ENCODE results near the gene DCLK1.

Gene DCLK1

DNA sequence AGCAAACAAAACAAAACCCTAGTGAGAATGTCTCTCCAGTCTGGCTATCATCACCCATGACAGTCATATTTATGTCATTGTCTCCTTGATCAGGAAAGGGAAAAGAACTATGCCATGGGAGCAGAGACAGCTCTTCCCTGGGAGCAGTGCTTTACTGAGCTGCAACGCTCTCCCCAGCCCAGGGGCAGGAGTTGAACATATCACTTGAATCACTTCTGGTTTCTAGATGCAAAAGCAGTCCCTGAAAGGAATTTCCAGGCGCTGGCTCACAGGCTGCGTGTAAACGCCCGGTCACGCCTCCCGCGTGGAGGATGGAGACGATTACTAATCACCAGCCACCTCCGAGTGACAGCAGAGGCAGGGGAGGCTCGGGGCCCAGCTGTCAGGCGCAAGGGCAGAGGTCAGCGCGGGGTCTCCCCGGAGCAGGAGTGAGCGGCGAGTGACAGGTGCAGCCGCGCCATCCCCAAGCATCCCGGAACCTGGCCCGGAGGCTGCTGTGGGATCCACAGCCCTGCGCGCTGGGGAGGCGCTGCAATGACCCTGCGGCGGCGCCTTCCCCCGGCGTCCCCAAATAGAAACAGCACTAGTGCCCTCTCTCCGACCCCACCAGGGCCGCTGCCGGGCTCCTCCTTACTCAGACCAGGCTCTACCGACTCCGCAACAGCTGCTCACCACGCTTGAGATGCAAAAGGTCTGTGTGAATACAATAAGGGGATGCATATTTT lies 23.5 kb upstream of the DCLK1 start:
- no peak for TF ChIP-seq SIN3A (IDR thresholded peaks at IDR 0.05; ENCODE audit: borderline replicate concordance, insufficient read depth, low read length)
- TF ChIP-seq, protein P1, sequence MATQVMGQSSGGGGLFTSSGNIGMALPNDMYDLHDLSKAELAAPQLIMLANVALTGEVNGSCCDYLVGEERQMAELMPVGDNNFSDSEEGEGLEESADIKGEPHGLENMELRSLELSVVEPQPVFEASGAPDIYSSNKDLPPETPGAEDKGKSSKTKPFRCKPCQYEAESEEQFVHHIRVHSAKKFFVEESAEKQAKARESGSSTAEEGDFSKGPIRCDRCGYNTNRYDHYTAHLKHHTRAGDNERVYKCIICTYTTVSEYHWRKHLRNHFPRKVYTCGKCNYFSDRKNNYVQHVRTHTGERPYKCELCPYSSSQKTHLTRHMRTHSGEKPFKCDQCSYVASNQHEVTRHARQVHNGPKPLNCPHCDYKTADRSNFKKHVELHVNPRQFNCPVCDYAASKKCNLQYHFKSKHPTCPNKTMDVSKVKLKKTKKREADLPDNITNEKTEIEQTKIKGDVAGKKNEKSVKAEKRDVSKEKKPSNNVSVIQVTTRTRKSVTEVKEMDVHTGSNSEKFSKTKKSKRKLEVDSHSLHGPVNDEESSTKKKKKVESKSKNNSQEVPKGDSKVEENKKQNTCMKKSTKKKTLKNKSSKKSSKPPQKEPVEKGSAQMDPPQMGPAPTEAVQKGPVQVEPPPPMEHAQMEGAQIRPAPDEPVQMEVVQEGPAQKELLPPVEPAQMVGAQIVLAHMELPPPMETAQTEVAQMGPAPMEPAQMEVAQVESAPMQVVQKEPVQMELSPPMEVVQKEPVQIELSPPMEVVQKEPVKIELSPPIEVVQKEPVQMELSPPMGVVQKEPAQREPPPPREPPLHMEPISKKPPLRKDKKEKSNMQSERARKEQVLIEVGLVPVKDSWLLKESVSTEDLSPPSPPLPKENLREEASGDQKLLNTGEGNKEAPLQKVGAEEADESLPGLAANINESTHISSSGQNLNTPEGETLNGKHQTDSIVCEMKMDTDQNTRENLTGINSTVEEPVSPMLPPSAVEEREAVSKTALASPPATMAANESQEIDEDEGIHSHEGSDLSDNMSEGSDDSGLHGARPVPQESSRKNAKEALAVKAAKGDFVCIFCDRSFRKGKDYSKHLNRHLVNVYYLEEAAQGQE (IDR thresholded peaks at IDR 0.05; ENCODE audit: insufficient read depth in 1 of 2, low read depth in 2 of 2, low read length in 2 of 2) = no peak
- TF ChIP-seq TAF1 (IDR thresholded peaks at IDR 0.05; ENCODE audit: borderline replicate concordance, insufficient read depth, low read length) = no peak
- no peak for TF ChIP-seq FOXP2 (optimal IDR thresholded peaks at IDR 0.05; ENCODE audit: borderline replicate concordance, extremely low read depth, extremely low read length, insufficient read depth)
- TF ChIP-seq POLR2AphosphoS5 (IDR thresholded peaks at IDR 0.05; ENCODE audit: low read depth, low read length) = no peak

DNA sequence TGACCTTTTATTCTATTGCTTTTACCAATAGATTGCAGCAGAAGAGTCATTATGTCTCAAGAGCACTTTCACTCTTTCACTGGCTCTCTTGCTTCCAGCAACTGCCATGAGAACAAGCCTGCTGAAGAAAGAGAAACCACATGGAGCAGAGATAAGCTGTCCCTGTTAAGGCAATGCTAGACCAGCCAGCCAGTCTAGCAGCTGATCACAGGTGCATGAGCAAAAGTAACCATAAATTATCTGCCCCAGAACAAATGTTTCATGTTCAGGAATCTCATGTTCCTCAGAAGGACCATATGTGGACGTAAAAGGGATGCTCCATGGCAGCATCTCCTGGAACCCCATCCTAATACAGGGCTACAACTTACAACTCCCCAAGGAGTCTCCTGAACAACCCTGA lies 20.4 kb upstream of the DCLK1 start:
- TF ChIP-seq TAF1 (IDR thresholded peaks at IDR 0.05; ENCODE audit: borderline replicate concordance, insufficient read depth, low read length) = no peak
- TF ChIP-seq SIN3A (IDR thresholded peaks at IDR 0.05; ENCODE audit: borderline replicate concordance, insufficient read depth, low read length) = no peak
- TF ChIP-seq, protein P1 (IDR thresholded peaks at IDR 0.05; ENCODE audit: insufficient read depth in 1 of 2, low read depth in 2 of 2, low read length in 2 of 2) = no peak
- no peak for TF ChIP-seq FOXP2 (optimal IDR thresholded peaks at IDR 0.05; ENCODE audit: borderline replicate concordance, extremely low read depth, extremely low read length, insufficient read depth)

DNA sequence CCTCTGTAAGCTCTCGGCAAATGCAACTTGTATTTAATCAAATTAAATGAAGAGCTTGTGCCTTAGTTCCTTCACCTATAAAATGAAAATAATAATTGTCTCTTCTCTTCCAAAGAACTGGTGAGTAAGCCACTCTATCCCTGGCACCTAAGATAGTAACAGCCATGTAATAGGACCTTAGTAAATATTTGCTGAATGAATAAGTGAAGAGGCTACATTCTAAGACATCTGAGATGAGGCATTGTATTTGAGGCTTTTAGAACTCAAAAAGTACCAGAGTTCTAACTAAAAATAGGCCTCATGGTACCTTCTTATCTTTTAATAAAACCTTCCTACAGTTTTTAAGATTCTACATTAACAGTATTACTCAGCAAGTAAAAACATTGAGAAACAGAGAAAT lies 17.3 kb upstream of the DCLK1 start:
- TF ChIP-seq FOXP2 (optimal IDR thresholded peaks at IDR 0.05; ENCODE audit: borderline replicate concordance, extremely low read depth, extremely low read length, insufficient read depth) = no peak
- no peak for TF ChIP-seq POLR2AphosphoS5 (IDR thresholded peaks at IDR 0.05; ENCODE audit: low read depth, low read length)

DNA sequence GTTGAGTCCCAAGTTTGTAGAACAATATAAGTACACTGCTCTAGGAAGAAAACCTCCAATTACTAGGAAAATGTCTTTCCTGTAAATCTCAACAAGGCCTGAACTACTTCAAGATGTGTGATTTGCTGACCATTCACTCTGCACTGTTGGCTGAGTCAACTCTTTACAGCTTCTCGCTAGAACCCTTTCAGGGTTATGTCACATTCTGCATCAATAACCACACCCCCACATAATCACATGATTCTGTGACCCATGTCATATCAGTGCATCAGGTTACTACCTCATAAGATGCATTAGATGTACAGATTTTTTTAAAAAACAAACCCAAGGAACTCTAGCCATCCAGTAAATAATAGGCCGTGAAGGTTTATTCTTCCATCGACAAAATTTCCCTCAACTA lies 16.1 kb upstream of the DCLK1 start:
- no peak for TF ChIP-seq SIN3A (IDR thresholded peaks at IDR 0.05; ENCODE audit: borderline replicate concordance, insufficient read depth, low read length)
- no peak for TF ChIP-seq TAF1 (IDR thresholded peaks at IDR 0.05; ENCODE audit: borderline replicate concordance, insufficient read depth, low read length)
- TF ChIP-seq FOXP2 (optimal IDR thresholded peaks at IDR 0.05; ENCODE audit: borderline replicate concordance, extremely low read depth, extremely low read length, insufficient read depth) = no peak
- TF ChIP-seq, protein P1 (IDR thresholded peaks at IDR 0.05; ENCODE audit: insufficient read depth in 1 of 2, low read depth in 2 of 2, low read length in 2 of 2) = no peak
- TF ChIP-seq POLR2AphosphoS5 (IDR thresholded peaks at IDR 0.05; ENCODE audit: low read depth, low read length) = no peak

DNA sequence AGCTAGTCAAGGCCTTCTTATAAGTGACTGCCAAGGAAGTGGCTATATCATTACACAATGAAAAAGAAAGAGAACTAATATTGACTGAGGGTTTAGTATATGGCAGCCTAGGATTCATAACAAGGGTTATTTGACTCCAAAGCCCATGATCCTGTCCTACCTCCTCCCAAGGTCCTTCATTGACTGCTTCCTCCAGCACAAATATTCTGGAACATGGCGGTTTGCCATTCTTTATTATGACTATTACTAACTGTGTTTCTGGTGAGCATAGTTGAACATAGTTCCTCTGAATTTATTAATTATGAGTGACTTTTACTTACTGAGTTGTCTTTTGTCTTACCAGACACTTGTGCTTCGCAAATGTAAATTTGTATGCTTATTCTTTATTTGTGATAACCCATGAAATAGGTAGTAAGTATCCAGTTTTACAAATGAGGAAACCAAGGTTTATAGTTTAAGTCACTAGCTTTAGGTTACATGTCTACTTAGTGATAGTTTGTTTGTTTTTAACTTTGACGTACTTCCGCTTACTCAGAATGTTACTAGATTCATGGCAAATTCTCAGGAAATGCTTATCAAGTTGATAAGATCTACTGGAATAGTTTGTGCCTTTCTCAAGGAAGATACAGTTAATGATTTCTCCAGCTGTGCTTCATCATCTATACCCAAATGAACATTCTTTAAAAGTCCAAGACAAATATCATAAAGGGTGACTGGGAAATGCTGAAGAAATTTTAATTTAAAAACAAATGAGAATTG lies 15.5 kb upstream of the DCLK1 start:
- TF ChIP-seq POLR2AphosphoS5 (IDR thresholded peaks at IDR 0.05; ENCODE audit: low read depth, low read length) = no peak

DNA sequence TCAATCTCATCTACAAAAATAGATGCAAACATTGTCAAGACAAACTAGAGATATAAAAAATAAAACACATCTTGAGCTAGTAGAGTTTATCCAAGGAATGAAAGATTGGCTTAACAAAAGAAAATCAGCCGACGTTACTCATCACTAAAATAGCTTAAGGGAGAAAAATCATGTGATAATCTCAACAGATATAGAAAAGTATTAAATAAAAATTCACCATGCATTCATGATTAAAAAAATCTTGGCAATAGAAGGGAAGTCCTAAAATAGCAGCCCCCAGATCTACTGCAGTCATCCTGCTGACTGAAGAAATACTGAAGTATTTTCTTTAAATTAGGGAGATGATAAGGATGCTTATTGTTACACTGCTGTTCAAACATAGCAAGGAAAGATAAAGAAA lies 12.6 kb upstream of the DCLK1 start:
- TF ChIP-seq TAF1 (IDR thresholded peaks at IDR 0.05; ENCODE audit: borderline replicate concordance, insufficient read depth, low read length) (no peak), POLR2AphosphoS5 (IDR thresholded peaks at IDR 0.05; ENCODE audit: low read depth, low read length) (no peak), FOXP2 (optimal IDR thresholded peaks at IDR 0.05; ENCODE audit: borderline replicate concordance, extremely low read depth, extremely low read length, insufficient read depth) (no peak), SIN3A (IDR thresholded peaks at IDR 0.05; ENCODE audit: borderline replicate concordance, insufficient read depth, low read length) (no peak)
- TF ChIP-seq, protein P1 (IDR thresholded peaks at IDR 0.05; ENCODE audit: insufficient read depth in 1 of 2, low read depth in 2 of 2, low read length in 2 of 2) = no peak
